Measurements from ENCODE around the gene CFAP251.
"Not testable (repeated sequence)": the region's sequence is repeated elsewhere in the genome, so short reads cannot be mapped to it uniquely, and the experiment has no call there.

DNA sequence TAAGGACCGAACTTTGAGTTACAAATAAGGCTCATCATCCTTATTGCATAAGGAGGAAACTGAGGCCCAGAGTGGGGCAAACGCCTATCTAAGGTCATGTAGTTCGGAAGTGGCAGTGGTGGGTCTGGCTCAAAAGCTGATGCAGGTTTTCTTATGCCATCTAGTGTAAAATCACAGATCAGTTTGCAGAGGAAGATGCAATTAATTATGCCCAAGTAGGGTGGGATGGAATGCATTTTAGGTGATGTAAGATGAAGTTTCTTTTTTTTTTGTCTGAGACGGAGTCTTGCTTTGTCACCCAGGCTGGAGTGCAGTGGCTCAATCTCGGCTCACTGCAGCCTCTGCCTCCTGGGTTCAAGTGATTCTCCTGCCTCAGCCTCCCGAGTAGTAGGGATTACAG, 28.7 kb upstream of the CFAP251 start:
- TF ChIP-seq, protein P1, sequence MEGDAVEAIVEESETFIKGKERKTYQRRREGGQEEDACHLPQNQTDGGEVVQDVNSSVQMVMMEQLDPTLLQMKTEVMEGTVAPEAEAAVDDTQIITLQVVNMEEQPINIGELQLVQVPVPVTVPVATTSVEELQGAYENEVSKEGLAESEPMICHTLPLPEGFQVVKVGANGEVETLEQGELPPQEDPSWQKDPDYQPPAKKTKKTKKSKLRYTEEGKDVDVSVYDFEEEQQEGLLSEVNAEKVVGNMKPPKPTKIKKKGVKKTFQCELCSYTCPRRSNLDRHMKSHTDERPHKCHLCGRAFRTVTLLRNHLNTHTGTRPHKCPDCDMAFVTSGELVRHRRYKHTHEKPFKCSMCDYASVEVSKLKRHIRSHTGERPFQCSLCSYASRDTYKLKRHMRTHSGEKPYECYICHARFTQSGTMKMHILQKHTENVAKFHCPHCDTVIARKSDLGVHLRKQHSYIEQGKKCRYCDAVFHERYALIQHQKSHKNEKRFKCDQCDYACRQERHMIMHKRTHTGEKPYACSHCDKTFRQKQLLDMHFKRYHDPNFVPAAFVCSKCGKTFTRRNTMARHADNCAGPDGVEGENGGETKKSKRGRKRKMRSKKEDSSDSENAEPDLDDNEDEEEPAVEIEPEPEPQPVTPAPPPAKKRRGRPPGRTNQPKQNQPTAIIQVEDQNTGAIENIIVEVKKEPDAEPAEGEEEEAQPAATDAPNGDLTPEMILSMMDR (IDR thresholded peaks at IDR 0.05): not testable (repeated sequence)
- TF ChIP-seq POLR2A (IDR thresholded peaks at IDR 0.05): not testable (repeated sequence)
